HG03064 (cell line): ENCODE results near the gene SLC9C1.

Experiments used
- ATAC-seq: cut with Tn5 transposase; IDR thresholded peaks from one replicate; pipeline ENCODE4 v1.9.1; 2021; ENCODE audit warnings: low read depth; ENCODE audit not compliant: unreplicated experiment

SLC9C1 gene

GRCh38 chr3:112308151-112308911 is 14.3 kb upstream of the SLC9C1 start:
- no peak for ATAC-seq

- no peak for ATAC-seq
Measured at GRCh38 chr3:112307557-112307956, 13.5 kb upstream of the SLC9C1 start.

- no peak for ATAC-seq
Measured at GRCh38 chr3:112306825-112307224, 12.8 kb upstream of the SLC9C1 start.

GRCh38 chr3:112304611-112305010 is 10.6 kb upstream of the SLC9C1 start:
- ATAC-seq = no peak

GRCh38 chr3:112303764-112304325 is 9.8 kb upstream of the SLC9C1 start:
- ATAC-seq = no peak

- no peak for ATAC-seq
Measured at GRCh38 chr3:112302881-112303763, 9.1 kb upstream of the SLC9C1 start.

GRCh38 chr3:112302150-112302830 is 8.3 kb upstream of the SLC9C1 start:
- no peak for ATAC-seq

GRCh38 chr3:112298781-112299180 is 4.8 kb upstream of the SLC9C1 start:
- ATAC-seq = no peak

- ATAC-seq = no peak
Measured at GRCh38 chr3:112297714-112298113, 3.7 kb upstream of the SLC9C1 start.

- ATAC-seq = no peak
Measured at GRCh38 chr3:112289011-112289410, 5.0 kb downstream of the SLC9C1 start.

GRCh38 chr3:112280266-112280665 is 13.8 kb downstream of the SLC9C1 start:
- ATAC-seq = no peak

GRCh38 chr3:112273536-112273935 is 20.5 kb downstream of the SLC9C1 start:
- ATAC-seq = no peak

GRCh38 chr3:112261742-112262141 is 32.3 kb downstream of the SLC9C1 start:
- ATAC-seq = no peak

- ATAC-seq = no peak
Measured at GRCh38 chr3:112260563-112260962, 33.5 kb downstream of the SLC9C1 start.

- ATAC-seq = no peak
Measured at GRCh38 chr3:112253301-112253971, 40.6 kb downstream of the SLC9C1 start.

GRCh38 chr3:112247900-112248299 is 46.1 kb downstream of the SLC9C1 start:
- no peak for ATAC-seq

GRCh38 chr3:112247350-112247749 is 46.7 kb downstream of the SLC9C1 start:
- ATAC-seq = no peak

- ATAC-seq = no peak
Measured at GRCh38 chr3:112233083-112233482, 60.9 kb downstream of the SLC9C1 start.

GRCh38 chr3:112231727-112232126 is 62.3 kb downstream of the SLC9C1 start:
- ATAC-seq = no peak

GRCh38 chr3:112230033-112230432 is 64.0 kb downstream of the SLC9C1 start:
- no peak for ATAC-seq
